ENCODE data around the gene CELSR1. TPM values are rescaled to one million over a fixed set of nuclear protein-coding genes. Genes with fewer than 3 reads are reported as not detected.

The CELSR1 gene
- total RNA-seq, 1 experiment from 2014 or later: 33.2 TPM

DNA sequence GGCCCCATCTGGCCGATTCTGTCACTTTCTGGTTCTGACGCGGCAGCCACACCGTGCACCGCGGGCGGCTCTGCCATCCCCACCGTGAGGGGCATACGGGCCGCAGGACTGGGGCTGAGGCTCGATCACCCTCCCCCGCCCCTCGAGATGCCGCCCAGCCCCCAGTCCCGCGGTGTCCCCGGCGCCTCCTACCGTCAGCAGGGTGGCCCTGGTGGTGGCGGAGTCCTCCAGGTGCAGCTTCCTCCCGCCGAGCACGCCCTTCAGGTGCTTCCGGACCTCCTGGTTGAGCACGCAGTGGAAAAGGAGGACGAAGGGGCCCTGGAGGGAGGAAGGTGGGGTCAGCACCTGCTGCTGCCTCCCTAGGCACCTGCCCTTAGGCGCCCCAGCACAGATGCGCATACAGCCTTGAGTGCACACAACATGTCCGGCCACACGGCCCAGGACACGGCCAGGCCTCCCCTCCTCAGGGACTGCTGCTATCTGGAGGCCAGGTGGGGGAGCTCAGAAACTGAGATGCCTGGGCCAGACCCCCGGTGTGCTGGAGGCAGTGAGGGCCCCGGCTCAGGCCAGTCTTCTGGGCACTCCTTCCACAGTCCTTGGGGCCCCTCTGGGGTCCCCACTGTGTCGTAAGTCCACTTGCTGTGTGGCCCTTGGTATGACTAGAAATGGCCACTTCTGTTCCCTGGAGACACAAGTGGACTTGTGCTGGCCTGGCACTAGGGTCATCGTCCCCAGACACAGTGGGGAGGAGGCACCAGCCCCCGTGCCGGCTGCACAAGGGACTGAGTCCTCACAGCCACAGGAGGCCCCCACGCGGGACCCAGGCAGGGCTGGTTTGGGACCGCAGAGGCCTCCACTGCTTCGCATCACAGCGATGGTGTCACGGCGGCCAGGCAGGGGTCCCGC lies 170.4 kb downstream of the CELSR1 start:
- H3K4me1 Mint-ChIP-seq (ENCODE audit: low read depth, unreplicated experiment): peaks cover 23% of the 10 kb centered on the region
- H3K9me3 Mint-ChIP-seq (ENCODE audit: unreplicated experiment): no peaks in the 10 kb centered on the region
- no peak overlapping the region for H3K4me3 Mint-ChIP-seq (ENCODE audit: unreplicated experiment)
- CTCF ChIA-PET: interaction anchor here (0.7 to 1.6 kb wide), 10 partner anchors 11 to 175 kb away, joined by 3 to 17 read pairs (median 6); partner anchors contain the start of gene CELSR1
- H3K4me3 ChIP-seq (ENCODE audit: low read depth, low read length): no peak overlapping the region
- H3K36me3 Mint-ChIP-seq (ENCODE audit: insufficient read depth, unreplicated experiment): peaks cover 60% of the 10 kb centered on the region
- POLR2A ChIA-PET: no interaction called here
- H3K36me3 ChIP-seq (ENCODE audit: control insufficient read depth, insufficient read depth, low read length): no peaks in the 10 kb centered on the region
- intact Hi-C loops (cut with micrococcal nuclease; ENCODE audit: unreplicated experiment): no loop called here
- H3K27me3 Mint-ChIP-seq (ENCODE audit: insufficient read depth, unreplicated experiment): no peaks in the 10 kb centered on the region
- DNase-seq: no peak
- H3K27ac Mint-ChIP-seq (ENCODE audit: unreplicated experiment): no peak overlapping the region
- H3K27me3 ChIP-seq (replicated peaks; ENCODE audit: control insufficient read depth, insufficient read depth, low read length): no peaks in the 10 kb centered on the region
- H3K9me3 ChIP-seq: no peaks in the 10 kb centered on the region
- TF ChIP-seq, protein P1, sequence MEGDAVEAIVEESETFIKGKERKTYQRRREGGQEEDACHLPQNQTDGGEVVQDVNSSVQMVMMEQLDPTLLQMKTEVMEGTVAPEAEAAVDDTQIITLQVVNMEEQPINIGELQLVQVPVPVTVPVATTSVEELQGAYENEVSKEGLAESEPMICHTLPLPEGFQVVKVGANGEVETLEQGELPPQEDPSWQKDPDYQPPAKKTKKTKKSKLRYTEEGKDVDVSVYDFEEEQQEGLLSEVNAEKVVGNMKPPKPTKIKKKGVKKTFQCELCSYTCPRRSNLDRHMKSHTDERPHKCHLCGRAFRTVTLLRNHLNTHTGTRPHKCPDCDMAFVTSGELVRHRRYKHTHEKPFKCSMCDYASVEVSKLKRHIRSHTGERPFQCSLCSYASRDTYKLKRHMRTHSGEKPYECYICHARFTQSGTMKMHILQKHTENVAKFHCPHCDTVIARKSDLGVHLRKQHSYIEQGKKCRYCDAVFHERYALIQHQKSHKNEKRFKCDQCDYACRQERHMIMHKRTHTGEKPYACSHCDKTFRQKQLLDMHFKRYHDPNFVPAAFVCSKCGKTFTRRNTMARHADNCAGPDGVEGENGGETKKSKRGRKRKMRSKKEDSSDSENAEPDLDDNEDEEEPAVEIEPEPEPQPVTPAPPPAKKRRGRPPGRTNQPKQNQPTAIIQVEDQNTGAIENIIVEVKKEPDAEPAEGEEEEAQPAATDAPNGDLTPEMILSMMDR (IDR thresholded peaks at IDR 0.05; ENCODE audit: insufficient read depth in 1 of 2, low read depth in 1 of 2, low read length in 1 of 2, severe bottlenecking in 1 of 2, unreplicated experiment in 1 of 2): no peak
- no TSS peak for BruUV-seq (replicated peaks)
- H3K4me1 ChIP-seq: peaks cover 23% of the 10 kb centered on the region

DNA sequence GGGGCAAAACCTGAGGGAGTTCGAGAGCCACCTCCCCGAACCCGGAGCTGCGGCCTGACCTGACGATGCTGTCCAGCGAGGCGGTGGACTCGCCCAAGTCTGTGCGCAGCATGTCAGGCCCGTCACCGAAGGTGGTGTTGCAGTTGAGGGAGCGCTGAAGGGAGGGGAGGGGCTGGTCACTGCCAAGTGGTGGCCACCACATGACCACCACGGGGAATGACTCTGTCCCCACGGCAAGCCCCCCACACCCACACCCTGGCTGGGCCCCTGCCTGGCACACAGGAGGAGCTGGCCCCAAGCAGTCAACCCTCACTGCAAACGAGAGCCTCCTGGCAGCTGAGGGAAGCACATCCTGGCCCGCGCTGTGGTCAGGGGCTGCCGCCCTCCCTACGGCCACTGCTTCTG lies 171.1 kb downstream of the CELSR1 start:
- Mint-ChIP-seq H3K27ac (ENCODE audit: unreplicated experiment) (no peak overlapping the region), H3K4me3 (ENCODE audit: unreplicated experiment) (no peak overlapping the region), H3K27me3 (ENCODE audit: insufficient read depth, unreplicated experiment) (no peaks in the 10 kb centered on the region), H3K36me3 (ENCODE audit: insufficient read depth, unreplicated experiment) (peaks cover 59% of the 10 kb centered on the region), H3K4me1 (ENCODE audit: low read depth, unreplicated experiment) (peaks cover 16% of the 10 kb centered on the region), H3K9me3 (ENCODE audit: unreplicated experiment) (no peaks in the 10 kb centered on the region)
- no peaks in the 10 kb centered on the region for H3K9me3 ChIP-seq
- intact Hi-C loops (cut with micrococcal nuclease; ENCODE audit: unreplicated experiment): no loop called here
- no peak overlapping the region for H3K4me3 ChIP-seq (ENCODE audit: low read depth, low read length)
- BruUV-seq (replicated peaks): no TSS peak
- ChIA-PET POLR2A (no interaction called here), CTCF (no interaction called here)
- no peak for DNase-seq
- H3K27me3 ChIP-seq (replicated peaks; ENCODE audit: control insufficient read depth, insufficient read depth, low read length): no peaks in the 10 kb centered on the region
- peaks cover 19% of the 10 kb centered on the region for H3K4me1 ChIP-seq
- H3K36me3 ChIP-seq (ENCODE audit: control insufficient read depth, insufficient read depth, low read length): no peaks in the 10 kb centered on the region
- TF ChIP-seq, protein P1 (IDR thresholded peaks at IDR 0.05; ENCODE audit: insufficient read depth in 1 of 2, low read depth in 1 of 2, low read length in 1 of 2, severe bottlenecking in 1 of 2, unreplicated experiment in 1 of 2): no peak

DNA sequence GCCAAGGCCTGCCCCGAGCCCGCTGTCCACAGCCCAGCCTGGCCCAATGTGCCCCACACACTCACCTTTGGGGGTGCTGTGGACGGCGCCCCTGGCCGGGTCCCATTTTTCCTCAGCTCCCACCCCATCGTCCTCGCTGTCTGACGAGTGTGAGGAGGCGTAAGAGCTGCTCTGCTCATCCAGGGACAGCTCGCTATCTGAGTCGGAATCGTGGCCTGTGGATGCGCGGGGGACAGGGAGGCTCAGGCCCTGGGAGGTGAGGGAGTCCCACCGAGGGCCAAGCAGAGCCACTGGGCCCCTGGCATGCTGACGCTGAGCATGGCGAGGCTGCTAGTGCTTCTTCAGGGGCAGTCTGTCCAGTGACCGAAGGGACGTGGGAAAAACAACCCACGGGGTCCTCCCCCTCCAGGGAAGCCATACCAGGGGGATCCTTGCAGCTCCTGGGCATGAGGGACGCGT lies 172.2 kb downstream of the CELSR1 start:
- peaks cover 7% of the 10 kb centered on the region for H3K4me1 ChIP-seq
- no peaks in the 10 kb centered on the region for H3K27me3 Mint-ChIP-seq (ENCODE audit: insufficient read depth, unreplicated experiment)
- no TSS peak for BruUV-seq (replicated peaks)
- no peak overlapping the region for H3K4me3 ChIP-seq (ENCODE audit: low read depth, low read length)
- H3K27me3 ChIP-seq (replicated peaks; ENCODE audit: control insufficient read depth, insufficient read depth, low read length): no peaks in the 10 kb centered on the region
- POLR2A ChIA-PET: interaction anchor here (0.5 kb wide), 1 partner anchor 97 kb away, joined by 6 read pairs; the partner anchor contains the start of gene TTC38
- H3K36me3 ChIP-seq (ENCODE audit: control insufficient read depth, insufficient read depth, low read length): no peaks in the 10 kb centered on the region
- no peaks in the 10 kb centered on the region for H3K9me3 Mint-ChIP-seq (ENCODE audit: unreplicated experiment)
- H3K9me3 ChIP-seq: no peaks in the 10 kb centered on the region
- H3K4me3 Mint-ChIP-seq (ENCODE audit: unreplicated experiment): no peak overlapping the region
- CTCF ChIA-PET: no interaction called here
- TF ChIP-seq, protein P1 (IDR thresholded peaks at IDR 0.05; ENCODE audit: insufficient read depth in 1 of 2, low read depth in 1 of 2, low read length in 1 of 2, severe bottlenecking in 1 of 2, unreplicated experiment in 1 of 2): no peak
- H3K4me1 Mint-ChIP-seq (ENCODE audit: low read depth, unreplicated experiment): peaks cover 5% of the 10 kb centered on the region
- intact Hi-C loops (cut with micrococcal nuclease; ENCODE audit: unreplicated experiment): no loop called here
- no peak for DNase-seq
- H3K36me3 Mint-ChIP-seq (ENCODE audit: insufficient read depth, unreplicated experiment): peaks cover 58% of the 10 kb centered on the region
- no peak overlapping the region for H3K27ac Mint-ChIP-seq (ENCODE audit: unreplicated experiment)
